Measurements from ENCODE around the gene ZNF546.
"Not testable (repeated sequence)": the region's sequence is repeated elsewhere in the genome, so short reads cannot be mapped to it uniquely, and the experiment has no call there.

Gene ZNF546

DNA sequence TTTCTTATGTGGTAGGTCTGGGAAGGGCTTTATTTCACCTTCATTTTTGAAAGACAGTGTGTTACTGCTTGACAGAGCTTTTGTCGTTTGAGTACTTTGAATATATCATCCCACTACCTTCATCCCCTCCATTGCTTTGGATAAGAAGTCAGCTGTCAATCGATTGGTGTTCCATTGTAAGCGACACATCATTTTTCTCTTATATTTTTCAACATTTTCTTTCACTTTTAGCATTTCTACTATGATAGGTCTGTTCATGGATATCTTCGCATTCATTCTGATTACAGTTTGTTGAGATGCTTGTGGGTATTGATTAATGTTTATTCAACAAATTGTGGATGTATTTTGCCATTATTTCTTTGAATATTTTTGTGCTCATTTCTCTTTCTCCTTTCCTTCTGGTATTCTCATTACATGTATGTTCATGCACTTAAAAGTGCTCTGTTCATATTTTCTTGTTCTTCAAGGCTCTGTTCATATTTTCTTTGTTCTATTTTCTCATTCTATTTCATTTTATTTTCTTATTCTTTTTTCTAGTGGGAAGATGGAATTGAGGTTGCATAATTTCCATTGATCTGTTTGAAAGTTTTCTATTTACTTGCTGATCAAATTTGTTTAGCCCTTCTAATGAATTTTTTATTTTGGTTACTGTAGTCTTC, 29.2 kb downstream of the ZNF546 start:
- H3K27ac ChIP-seq, result no peak overlapping the region
- no peak overlapping the region for H3K9ac ChIP-seq
- H4K20me1 ChIP-seq (ENCODE audit: insufficient read depth), result no peaks in the 10 kb centered on the region
- H3K79me2 ChIP-seq (ENCODE audit: insufficient read depth, low read depth), result no peaks in the 10 kb centered on the region
- no peaks in the 10 kb centered on the region for H3K27me3 ChIP-seq (ENCODE audit: insufficient read depth, low read depth)
- H3K4me1 ChIP-seq (ENCODE audit: low read depth, poor library complexity, severe bottlenecking), result no peaks in the 10 kb centered on the region
- no peak overlapping the region for H3K4me3 ChIP-seq (IDR thresholded peaks at IDR 0.05; ENCODE audit: insufficient read depth, low read depth, low read length)
- H3K4me2 ChIP-seq, result no peak overlapping the region
- H2AFZ ChIP-seq (ENCODE audit: low read depth), result no peak overlapping the region
- TF ChIP-seq, protein P1, sequence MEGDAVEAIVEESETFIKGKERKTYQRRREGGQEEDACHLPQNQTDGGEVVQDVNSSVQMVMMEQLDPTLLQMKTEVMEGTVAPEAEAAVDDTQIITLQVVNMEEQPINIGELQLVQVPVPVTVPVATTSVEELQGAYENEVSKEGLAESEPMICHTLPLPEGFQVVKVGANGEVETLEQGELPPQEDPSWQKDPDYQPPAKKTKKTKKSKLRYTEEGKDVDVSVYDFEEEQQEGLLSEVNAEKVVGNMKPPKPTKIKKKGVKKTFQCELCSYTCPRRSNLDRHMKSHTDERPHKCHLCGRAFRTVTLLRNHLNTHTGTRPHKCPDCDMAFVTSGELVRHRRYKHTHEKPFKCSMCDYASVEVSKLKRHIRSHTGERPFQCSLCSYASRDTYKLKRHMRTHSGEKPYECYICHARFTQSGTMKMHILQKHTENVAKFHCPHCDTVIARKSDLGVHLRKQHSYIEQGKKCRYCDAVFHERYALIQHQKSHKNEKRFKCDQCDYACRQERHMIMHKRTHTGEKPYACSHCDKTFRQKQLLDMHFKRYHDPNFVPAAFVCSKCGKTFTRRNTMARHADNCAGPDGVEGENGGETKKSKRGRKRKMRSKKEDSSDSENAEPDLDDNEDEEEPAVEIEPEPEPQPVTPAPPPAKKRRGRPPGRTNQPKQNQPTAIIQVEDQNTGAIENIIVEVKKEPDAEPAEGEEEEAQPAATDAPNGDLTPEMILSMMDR (conservative IDR thresholded peaks at IDR 0.05; ENCODE audit: low read depth, low read length), result no peak
- H3K36me3 ChIP-seq (ENCODE audit: insufficient read depth), result no peaks in the 10 kb centered on the region

DNA sequence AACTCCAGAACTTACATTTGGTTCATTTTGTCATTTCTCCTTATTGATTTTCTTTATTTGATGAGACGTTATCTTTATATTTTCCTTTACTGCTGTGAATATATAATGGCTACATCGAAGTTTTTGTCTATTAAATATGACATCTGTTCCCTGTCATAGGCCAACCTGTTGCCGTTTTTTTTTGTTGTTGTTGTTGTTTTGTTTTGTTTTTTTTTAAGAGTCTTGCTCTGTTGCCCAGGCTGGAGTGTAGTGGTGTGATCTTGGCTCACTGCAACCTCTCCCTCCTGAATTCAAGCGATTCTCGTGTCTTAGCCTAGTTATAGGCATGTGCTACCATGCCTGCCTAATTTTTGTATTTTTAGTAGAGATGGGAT, 29.7 kb downstream of the ZNF546 start:
- Histone ChIP-seq H3K4me3 (IDR thresholded peaks at IDR 0.05; ENCODE audit: insufficient read depth, low read depth, low read length) (no peak overlapping the region), H3K27ac (no peak overlapping the region), H4K20me1 (ENCODE audit: insufficient read depth) (no peaks in the 10 kb centered on the region), H3K4me1 (ENCODE audit: low read depth, poor library complexity, severe bottlenecking) (no peaks in the 10 kb centered on the region), H3K9ac (no peak overlapping the region), H3K79me2 (ENCODE audit: insufficient read depth, low read depth) (no peaks in the 10 kb centered on the region), H2AFZ (ENCODE audit: low read depth) (no peak overlapping the region), H3K27me3 (ENCODE audit: insufficient read depth, low read depth) (no peaks in the 10 kb centered on the region), H3K4me2 (no peak overlapping the region), H3K36me3 (ENCODE audit: insufficient read depth) (no peaks in the 10 kb centered on the region)
- TF ChIP-seq, protein P1 (conservative IDR thresholded peaks at IDR 0.05; ENCODE audit: low read depth, low read length), result no peak

DNA sequence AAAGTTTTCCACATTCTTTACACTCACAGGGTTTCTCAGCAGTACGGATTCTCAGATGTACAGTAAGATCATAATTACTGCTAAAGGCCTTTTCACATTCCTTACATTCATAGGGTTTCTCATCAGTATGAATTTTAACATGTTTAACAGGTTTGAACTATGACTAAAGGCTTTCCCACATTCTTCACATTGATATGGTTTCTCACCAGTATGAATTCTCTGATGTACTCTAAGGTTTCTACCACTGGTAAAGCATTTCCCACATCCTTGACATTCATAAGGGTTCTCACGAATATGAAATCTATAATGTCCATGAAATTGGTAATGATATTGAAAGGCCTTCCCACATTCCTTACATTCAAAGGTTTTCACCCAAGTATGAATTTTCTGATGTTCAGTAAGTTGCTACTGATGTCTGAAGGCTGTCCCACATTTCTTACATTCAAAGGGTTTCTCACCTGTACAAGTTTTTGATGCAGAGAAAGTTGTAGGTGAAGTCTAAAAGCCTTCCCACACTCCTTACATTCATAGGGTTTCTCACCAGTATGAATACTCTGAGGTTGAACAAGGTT, 37.2 kb downstream of the ZNF546 start:
- no peaks in the 10 kb centered on the region for H3K27me3 ChIP-seq (ENCODE audit: insufficient read depth, low read depth)
- TF ChIP-seq, protein P1 (conservative IDR thresholded peaks at IDR 0.05; ENCODE audit: low read depth, low read length), result no peak
- no peak overlapping the region for H3K4me3 ChIP-seq (IDR thresholded peaks at IDR 0.05; ENCODE audit: insufficient read depth, low read depth, low read length)
- no peak overlapping the region for H3K27ac ChIP-seq
- no peaks in the 10 kb centered on the region for H3K4me1 ChIP-seq (ENCODE audit: low read depth, poor library complexity, severe bottlenecking)
- no peak overlapping the region for H2AFZ ChIP-seq (ENCODE audit: low read depth)
- no peaks in the 10 kb centered on the region for H3K36me3 ChIP-seq (ENCODE audit: insufficient read depth)
- no peaks in the 10 kb centered on the region for H3K79me2 ChIP-seq (ENCODE audit: insufficient read depth, low read depth)
- H3K4me2 ChIP-seq, result no peak overlapping the region
- H4K20me1 ChIP-seq (ENCODE audit: insufficient read depth), result no peaks in the 10 kb centered on the region
- no peak overlapping the region for H3K9ac ChIP-seq

DNA sequence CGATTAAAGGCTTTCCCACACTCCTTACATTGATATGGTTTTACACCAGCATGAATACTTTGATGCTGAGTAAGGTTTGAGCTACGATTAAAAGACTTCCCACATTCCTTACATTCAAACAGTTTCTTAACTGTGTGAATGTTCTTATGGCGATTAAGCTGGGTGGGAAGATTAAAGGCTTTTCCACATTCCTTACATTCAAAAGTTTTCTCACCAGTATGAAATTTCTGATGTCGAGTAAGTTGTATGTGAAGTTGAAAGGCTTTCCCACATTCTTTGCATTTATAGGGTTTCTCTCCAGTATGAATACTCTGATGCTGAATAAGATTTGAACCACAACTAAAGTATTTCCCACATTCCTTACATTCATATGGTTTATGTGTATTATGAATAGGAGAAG, 39.1 kb downstream of the ZNF546 start:
- Histone ChIP-seq H3K4me2 (no peak overlapping the region), H3K27me3 (ENCODE audit: insufficient read depth, low read depth) (no peaks in the 10 kb centered on the region), H3K9ac (no peak overlapping the region), H3K27ac (no peak overlapping the region), H3K36me3 (ENCODE audit: insufficient read depth) (no peaks in the 10 kb centered on the region), H2AFZ (ENCODE audit: low read depth) (no peak overlapping the region), H4K20me1 (ENCODE audit: insufficient read depth) (no peaks in the 10 kb centered on the region), H3K4me3 (IDR thresholded peaks at IDR 0.05; ENCODE audit: insufficient read depth, low read depth, low read length) (no peak overlapping the region), H3K4me1 (ENCODE audit: low read depth, poor library complexity, severe bottlenecking) (no peaks in the 10 kb centered on the region), H3K79me2 (ENCODE audit: insufficient read depth, low read depth) (no peaks in the 10 kb centered on the region)
- TF ChIP-seq, protein P1 (conservative IDR thresholded peaks at IDR 0.05; ENCODE audit: low read depth, low read length), result no peak

DNA sequence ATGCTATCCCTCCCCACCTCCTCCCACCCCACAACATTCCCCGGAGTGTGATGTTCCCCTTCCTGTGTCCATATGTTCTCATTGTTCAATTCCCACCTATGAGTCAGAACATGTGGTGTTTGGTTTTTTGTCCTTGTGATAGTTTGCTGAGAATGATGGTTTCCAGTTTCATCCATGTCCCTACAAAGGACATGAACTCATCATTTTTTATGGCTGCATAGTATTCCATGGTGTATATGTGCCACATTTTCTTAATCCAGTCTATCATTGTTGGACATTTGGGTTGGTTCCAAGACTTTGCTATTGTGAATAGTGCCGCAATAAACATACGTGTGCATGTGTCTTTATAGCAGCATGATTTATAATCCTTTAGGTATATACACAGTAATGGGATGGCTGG, 41.2 kb downstream of the ZNF546 start:
- not testable (repeated sequence) for H3K4me1 ChIP-seq (ENCODE audit: low read depth, poor library complexity, severe bottlenecking); H3K36me3 ChIP-seq (ENCODE audit: insufficient read depth)

DNA sequence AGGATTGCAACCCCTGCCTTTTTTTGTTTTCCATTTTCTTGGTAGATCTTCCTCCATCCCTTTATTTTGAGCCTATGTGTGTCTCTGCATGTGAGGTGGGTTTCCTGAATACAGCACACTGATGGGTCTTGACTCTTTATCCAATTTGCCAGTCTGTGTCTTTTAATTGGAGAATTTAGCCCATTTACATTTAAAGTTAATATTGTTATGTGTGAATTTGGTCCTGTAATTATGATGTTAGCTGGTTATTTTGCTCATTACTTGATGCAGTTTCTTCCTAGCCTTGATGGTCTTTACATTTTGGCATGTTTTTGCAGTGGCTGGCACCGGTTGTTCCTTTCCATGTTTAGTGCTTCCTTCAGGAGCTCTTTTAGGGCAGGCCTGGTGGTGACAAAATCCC, 44.9 kb downstream of the ZNF546 start:
- not testable (repeated sequence) for H3K4me2 ChIP-seq, H3K9ac ChIP-seq

More for the DNA sequence above, 41.2 kb downstream of the ZNF546 start:
- not testable (repeated sequence) for H3K27ac ChIP-seq; H4K20me1 ChIP-seq (ENCODE audit: insufficient read depth); H3K4me2 ChIP-seq; H3K27me3 ChIP-seq (ENCODE audit: insufficient read depth, low read depth); H2AFZ ChIP-seq (ENCODE audit: low read depth); H3K4me3 ChIP-seq (IDR thresholded peaks at IDR 0.05; ENCODE audit: insufficient read depth, low read depth, low read length); H3K9ac ChIP-seq; H3K79me2 ChIP-seq (ENCODE audit: insufficient read depth, low read depth)

More for the DNA sequence above, 44.9 kb downstream of the ZNF546 start:
- H2AFZ ChIP-seq (ENCODE audit: low read depth); H3K79me2 ChIP-seq (ENCODE audit: insufficient read depth, low read depth); H3K27ac ChIP-seq; H3K36me3 ChIP-seq (ENCODE audit: insufficient read depth); H4K20me1 ChIP-seq (ENCODE audit: insufficient read depth); H3K27me3 ChIP-seq (ENCODE audit: insufficient read depth, low read depth); H3K4me1 ChIP-seq (ENCODE audit: low read depth, poor library complexity, severe bottlenecking); H3K4me3 ChIP-seq (IDR thresholded peaks at IDR 0.05; ENCODE audit: insufficient read depth, low read depth, low read length): not testable (repeated sequence)
